Heart right ventricle (tissue), 16 donors: ENCODE data around the gene PSMA8. TPM values are rescaled to one million over a fixed set of nuclear protein-coding genes. Genes with fewer than 3 reads are reported as not detected.

Experiments used
- ATAC-seq, 8 donors: fragments of 200-7000 bp; cut with Tn5 transposase; one replicate each; pipeline ENCODE4 v1.9.1; 2020; ENCODE audit warnings: mild to moderate bottlenecking in 8 of 8, moderate library complexity in 8 of 8, moderate number of reproducible peaks in 1 of 8
- DNase-seq, 2 donors: peaks; one replicate each; pipeline ENCODE4 v3.0.0-alpha.2; 2020
- H3K27ac ChIP-seq, 10 donors: fragments of 200-600 bp; sonication (generic) in 2 of 10; one replicate each; pipeline versions ENCODE4 v1.5.0 to v1.8.0; 2020 to 2022; ENCODE audit warnings: mild to moderate bottlenecking in 3 of 10
- H3K27me3 ChIP-seq, 7 donors: fragments of 200-600 bp; one replicate each; pipeline ENCODE4 v1.8.0; 2021 to 2022; ENCODE audit warnings: mild to moderate bottlenecking in 2 of 7
- H3K36me3 ChIP-seq, 9 donors: fragments of 200-600 bp; sonication (generic) in 1 of 9; one replicate each; pipeline versions ENCODE4 v1.5.0 to v1.8.0; 2020 to 2022; ENCODE audit warnings: mild to moderate bottlenecking in 2 of 9
- H3K4me1 ChIP-seq, 9 donors: fragments of 200-600 bp; sonication (generic) in 1 of 9; one replicate each; pipeline versions ENCODE4 v1.5.0 to v1.8.0; 2020 to 2022; ENCODE audit warnings: mild to moderate bottlenecking in 4 of 9
- H3K4me3 ChIP-seq, 10 donors: fragments of 200-600 bp; sonication (generic) in 2 of 10; one replicate each; pipeline versions ENCODE4 v1.5.0 to v1.8.0; 2020 to 2022; ENCODE audit warnings: mild to moderate bottlenecking in 7 of 10, moderate library complexity in 2 of 10
- H3K9me3 ChIP-seq, 11 donors: fragments of 200-600 bp in 10 of 11; sonication (generic) in 2 of 11; one replicate each; pipeline versions ENCODE4 v1.5.0 to v1.8.0; 2013 to 2022; ENCODE audit warnings: mild to moderate bottlenecking in 2 of 11, control low read depth in 1 of 11, moderate library complexity in 1 of 11
- WGBS, 2 donors: extraction: QIAGEN DNeasy Blood & Tissue Kit; methylation state at CpG; one replicate each; pipeline ENCODE4 v1.1.7; 2013; ENCODE audit warnings: inconsistent platforms in 1 of 2; 5-methylcytosine and 5-hydroxymethylcytosine counted together
- intact Hi-C, 10 donors: fragments of 100-400 bp; cut with DNase I; formaldehyde crosslinking; loops; one replicate each; pipeline versions ENCODE4 v1.11.1 to v1.14.2; 2022
- polyA plus RNA-seq, 2 donors: library from polyadenylated mRNA; stranded (reverse); fragments of 200-250 nt; gene quantifications; one replicate each; pipeline ENCODE4 v1.2.3, GENCODE V29; 2013
- total RNA-seq, 10 donors: library from RNA; stranded (reverse); fragmentation: NEBNext Ultra II Directional in 3 of 10; extraction: Animal tissue kit (Norgen Biotek cat#: 25700) in 3 of 10; gene quantifications; one replicate each; pipeline versions ENCODE4 v1.2.1 to v1.2.4, GENCODE V29; 2021 to 2023
- TF ChIP-seq, protein P1 (sequence below), 9 donors: fragments of 200-600 bp; sonication (generic) in 2 of 9; IDR thresholded peaks; one replicate each; pipeline versions ENCODE4 v1.5.0 to v1.8.0; 2021 to 2022; ENCODE audit warnings: antibody characterized with exemption in 9 of 9, mild to moderate bottlenecking in 5 of 9, moderate library complexity in 1 of 9
- donor health status: Arrhythmogenic right ventricular cardiomyopathy.
- donor health status: ischemic (EF 13 %, LVEDD 7.1; RV severe dilation, severe dysfunction).
- donor health status: healthy with polysubstance abuse.
- donor health status: DM: no; HTN: yes; CAD: no.
- donor health status: DM: no; HTN: no; CAD: no.
- donor health status: ischemic (EF 25% LVEDD 6.9; RV normal size, moderate dysfunction).
- donor health status: ischemic (EF 25% LVEDD 5.7; RV mildly dilated, moderate dysfunction).
- donor health status: healthy.
- donor health status: DM: yes; HTN: yes; CAD: no.
- donor health status: Ischemic cardiomyopathy.
- donor health status: ischemic (EF 35%, LVEDD 5.7; RV mildly dilated, moderate dysfunction).
- donor health status: nonischemic (EF 11% LVEDD 7.7; RV severe dilation, severe dysfunction).
- donor health status: DM: yes; HTN: yes; CAD: no.
- donor health status: PGD.
- donor health status: ischemic (EF 29% LVEDD 5.4; RV normal size, mild dysfunction).
- donor health status: nonischemic (EF 23%, LVEDD 6.1; RV moderate dilation, normal function).

Gene PSMA8
- total and polyA plus RNA-seq, 12 donors: 0.38 TPM; not detected in 11

DNA sequence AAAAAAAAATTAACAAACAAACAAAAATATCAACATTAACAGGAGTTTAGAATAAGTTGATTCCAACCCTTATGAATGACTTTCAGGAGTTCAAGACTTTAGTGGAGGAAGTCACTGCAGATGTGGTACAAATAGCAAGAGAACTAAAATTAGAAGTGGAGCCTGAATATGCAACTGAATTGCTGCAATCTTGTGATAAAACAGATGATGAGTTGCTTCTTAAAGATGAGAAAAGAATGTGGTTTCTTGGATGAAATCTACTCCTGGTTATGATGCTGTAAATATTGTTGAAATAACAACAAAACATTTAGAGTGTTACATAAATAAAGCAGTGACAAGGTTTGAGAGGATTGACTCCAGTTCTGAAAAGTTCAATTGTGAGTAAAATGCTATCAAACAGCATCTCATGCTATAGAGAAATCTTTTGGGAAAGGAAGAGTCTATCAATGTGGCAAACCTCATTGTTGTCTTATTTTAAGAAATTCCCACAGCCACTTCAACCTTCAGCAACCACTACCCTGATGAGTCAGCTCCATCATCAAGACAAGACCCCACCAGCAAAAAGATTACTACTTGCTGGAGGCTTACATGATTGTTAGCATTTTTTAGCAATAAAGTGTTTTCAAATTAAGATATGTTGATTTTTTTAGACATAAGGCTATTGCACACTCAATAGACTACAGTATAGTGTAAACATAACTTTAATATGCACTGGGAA is 49.9 kb downstream of the PSMA8 start:
- no peak for ATAC-seq
- intact Hi-C loops: no loop called here
- no peak overlapping the region for H3K4me3 ChIP-seq
- DNase-seq: no peak
- no peak overlapping the region for H3K27ac ChIP-seq
- TF ChIP-seq, protein P1, sequence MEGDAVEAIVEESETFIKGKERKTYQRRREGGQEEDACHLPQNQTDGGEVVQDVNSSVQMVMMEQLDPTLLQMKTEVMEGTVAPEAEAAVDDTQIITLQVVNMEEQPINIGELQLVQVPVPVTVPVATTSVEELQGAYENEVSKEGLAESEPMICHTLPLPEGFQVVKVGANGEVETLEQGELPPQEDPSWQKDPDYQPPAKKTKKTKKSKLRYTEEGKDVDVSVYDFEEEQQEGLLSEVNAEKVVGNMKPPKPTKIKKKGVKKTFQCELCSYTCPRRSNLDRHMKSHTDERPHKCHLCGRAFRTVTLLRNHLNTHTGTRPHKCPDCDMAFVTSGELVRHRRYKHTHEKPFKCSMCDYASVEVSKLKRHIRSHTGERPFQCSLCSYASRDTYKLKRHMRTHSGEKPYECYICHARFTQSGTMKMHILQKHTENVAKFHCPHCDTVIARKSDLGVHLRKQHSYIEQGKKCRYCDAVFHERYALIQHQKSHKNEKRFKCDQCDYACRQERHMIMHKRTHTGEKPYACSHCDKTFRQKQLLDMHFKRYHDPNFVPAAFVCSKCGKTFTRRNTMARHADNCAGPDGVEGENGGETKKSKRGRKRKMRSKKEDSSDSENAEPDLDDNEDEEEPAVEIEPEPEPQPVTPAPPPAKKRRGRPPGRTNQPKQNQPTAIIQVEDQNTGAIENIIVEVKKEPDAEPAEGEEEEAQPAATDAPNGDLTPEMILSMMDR (IDR thresholded peaks at IDR 0.05): no peak
- H3K27me3 ChIP-seq: peaks cover 0 to 6% (median 0%) of the 10 kb centered on the region in 7 donors
- peaks cover 0 to 19% (median 4%) of the 10 kb centered on the region in 11 donors for H3K9me3 ChIP-seq
- H3K4me1 ChIP-seq: no peaks in the 10 kb centered on the region
- no peaks in the 10 kb centered on the region for H3K36me3 ChIP-seq

DNA sequence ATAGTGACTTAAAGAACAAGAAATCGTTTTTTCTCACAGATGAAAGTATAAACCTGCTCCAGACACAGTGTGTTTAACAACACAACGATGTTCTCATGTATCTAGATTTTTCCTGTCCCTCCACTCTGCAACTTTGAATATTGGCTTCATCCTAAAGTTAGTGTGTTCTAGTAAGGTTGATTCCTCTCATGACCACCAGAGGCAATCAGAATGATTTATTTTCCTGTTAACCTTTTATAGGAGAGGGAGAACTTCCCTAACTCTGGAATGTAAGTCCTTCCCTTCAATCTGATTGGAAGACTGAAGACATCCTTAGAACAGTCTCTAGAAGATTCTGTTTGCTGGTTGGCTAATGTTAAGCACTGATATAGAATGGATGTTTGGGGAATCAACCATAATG is 51.6 kb downstream of the PSMA8 start:
- WGBS, 2 donors: 58 to 70% methylated on average over 2 of the region's 2 CpGs
- Histone ChIP-seq H3K4me1 (no peaks in the 10 kb centered on the region), H3K4me3 (no peak overlapping the region), H3K9me3 (peaks cover 0 to 22% (median 4%) of the 10 kb centered on the region in 11 donors), H3K27ac (no peak overlapping the region), H3K36me3 (no peaks in the 10 kb centered on the region), H3K27me3 (peaks cover 0 to 6% (median 0%) of the 10 kb centered on the region in 7 donors)
- TF ChIP-seq, protein P1 (IDR thresholded peaks at IDR 0.05): peak in 1 of 9 donors; percentile 10
- intact Hi-C loops: no loop called here
- ATAC-seq: no peak
- no peak for DNase-seq

DNA sequence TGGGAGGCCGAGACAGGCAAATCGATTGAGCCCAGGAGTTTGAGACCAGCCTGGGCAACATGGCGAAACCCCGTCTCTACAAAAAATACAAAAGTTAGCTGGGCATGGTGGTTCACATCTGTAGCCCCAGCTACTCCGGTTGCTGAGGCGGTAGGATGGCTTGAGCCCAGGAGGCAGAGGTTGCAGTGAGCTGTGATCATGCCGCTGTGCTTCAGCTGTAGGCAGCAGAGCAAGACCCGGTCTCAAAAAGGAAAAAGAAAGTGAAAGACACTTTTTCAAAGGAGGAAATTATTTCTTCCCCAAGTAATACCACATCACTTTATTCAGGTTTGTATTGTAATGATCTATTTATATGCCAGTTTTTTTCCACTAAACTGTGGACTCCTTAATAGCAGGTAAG is 56.8 kb downstream of the PSMA8 start:
- no peak for DNase-seq
- intact Hi-C loops: no loop called here
- H3K27ac ChIP-seq: peak overlapping the region in 1 of 10 donors; percentile 10
- peak overlapping the region in 1 of 10 donors; percentile 15 for H3K4me3 ChIP-seq
- no peaks in the 10 kb centered on the region for H3K4me1 ChIP-seq
- no peaks in the 10 kb centered on the region for H3K27me3 ChIP-seq
- TF ChIP-seq, protein P1 (IDR thresholded peaks at IDR 0.05): no peak
- H3K9me3 ChIP-seq: peaks cover 0 to 18% (median 4%) of the 10 kb centered on the region in 11 donors
- no peaks in the 10 kb centered on the region for H3K36me3 ChIP-seq
- 81 to 86% methylated on average over 8 of the region's 8 CpGs for WGBS, 2 donors
- ATAC-seq: no peak

- intact Hi-C loops: no loop called here
- Histone ChIP-seq H3K27me3 (no peaks in the 10 kb centered on the region), H3K4me1 (no peaks in the 10 kb centered on the region), H3K36me3 (no peaks in the 10 kb centered on the region), H3K9me3 (peaks cover 0 to 18% (median 4%) of the 10 kb centered on the region in 11 donors), H3K4me3 (no peak overlapping the region), H3K27ac (no peak overlapping the region)
- TF ChIP-seq, protein P1 (IDR thresholded peaks at IDR 0.05): no peak
- ATAC-seq (no peak), DNase-seq (no peak)
- WGBS, 2 donors: 82 to 86% methylated on average over 1 of the region's 1 CpG
Observed at GRCh38 chr18:26192233-26192632, 58.6 kb downstream of the PSMA8 start.
